Stimulated activated CD8-positive, alpha-beta memory T cell treated with anti-CD3 and anti-CD28 coated beads, Interleukin-15, amount 100 ng/mL, for 4 hours (primary cell): ENCODE measurements around the gene CDH3.

ENCODE experiments used
- DNase-seq, 2 donors: peaks; one replicate each; pipeline ENCODE4 v3.0.0-alpha.2; 2020; ENCODE audit warnings: low read depth in 2 of 2

The CDH3 gene

DNA sequence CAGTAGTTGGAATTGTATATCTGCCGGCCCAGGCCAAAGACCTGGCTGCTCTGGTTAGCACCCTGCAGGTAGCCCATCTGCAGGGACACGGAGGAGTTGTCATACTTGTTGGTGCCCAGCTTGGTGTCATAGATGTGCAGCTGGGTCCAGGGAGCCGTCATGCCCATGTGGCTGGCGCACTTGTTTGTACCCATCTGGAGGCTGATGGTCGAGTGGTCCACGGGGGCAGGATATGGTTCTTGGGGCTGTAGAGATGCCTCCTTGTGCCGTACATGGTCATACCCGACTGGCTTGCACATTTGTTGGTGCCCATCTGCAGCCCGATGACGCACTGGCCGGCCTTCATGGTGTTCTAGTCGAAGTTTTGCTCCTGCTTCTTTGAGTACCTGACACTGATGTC lies 6.0 kb downstream of the CDH3 start:
- DNase-seq, result no peak

DNA sequence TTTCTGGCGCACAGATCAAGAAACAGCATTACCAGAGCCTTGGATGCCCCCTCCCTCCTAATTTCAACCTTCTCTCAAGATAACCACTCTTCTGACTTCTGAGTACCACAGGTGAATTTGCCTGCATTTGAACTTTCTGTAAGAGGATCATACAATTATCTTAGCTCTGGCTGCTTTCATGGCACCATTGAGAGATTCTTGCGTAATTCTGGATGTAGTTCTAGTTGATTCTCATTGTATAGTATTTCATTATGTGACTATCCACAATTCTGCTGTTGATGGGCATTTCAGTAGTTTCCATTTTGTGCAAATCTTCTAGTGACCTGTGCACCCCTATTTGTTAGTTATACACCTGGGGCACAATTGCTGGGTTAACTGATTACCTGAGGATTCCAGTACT lies 7.5 kb downstream of the CDH3 start:
- DNase-seq, result no peak

DNA sequence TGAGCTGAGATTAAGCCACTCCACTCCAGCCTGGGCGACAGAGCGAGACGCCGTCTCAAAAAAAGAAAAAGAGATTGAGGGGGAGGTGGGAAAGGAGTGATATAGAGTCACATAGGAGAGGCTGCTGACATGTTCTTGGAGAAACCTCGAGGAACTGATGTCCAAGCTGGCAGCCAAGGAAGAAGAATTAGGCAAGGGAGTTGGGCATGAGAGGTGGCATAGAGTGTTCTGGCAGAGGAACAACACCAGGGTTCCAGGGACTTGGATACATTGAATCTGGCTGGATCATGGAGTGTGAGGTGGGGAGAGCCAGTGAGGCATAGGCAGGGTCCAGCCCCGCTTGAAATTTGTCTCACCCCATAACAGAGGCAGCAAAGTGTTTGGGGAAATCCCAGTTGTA lies 10.7 kb downstream of the CDH3 start:
- DNase-seq, result no peak

DNA sequence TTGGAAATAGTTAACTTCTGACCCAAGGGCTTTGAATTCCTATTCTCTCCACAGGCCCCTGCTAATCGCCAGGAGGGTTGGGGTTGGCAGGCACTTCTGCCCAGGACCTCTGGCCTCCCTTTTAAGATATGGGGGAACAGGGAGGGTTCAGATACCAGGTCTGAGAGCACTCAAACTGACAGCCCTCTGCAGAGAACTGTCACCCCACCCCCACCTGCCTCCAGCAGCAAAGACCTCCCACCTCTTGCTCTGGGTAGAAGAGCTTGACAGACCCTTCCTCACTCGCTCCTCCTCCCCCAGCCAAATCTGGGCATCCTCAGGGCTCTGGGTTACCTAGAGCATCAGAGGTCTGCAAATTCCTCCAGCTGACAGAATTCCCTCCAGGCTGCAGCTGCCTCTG lies 11.6 kb downstream of the CDH3 start:
- DNase-seq, result no peak

DNA sequence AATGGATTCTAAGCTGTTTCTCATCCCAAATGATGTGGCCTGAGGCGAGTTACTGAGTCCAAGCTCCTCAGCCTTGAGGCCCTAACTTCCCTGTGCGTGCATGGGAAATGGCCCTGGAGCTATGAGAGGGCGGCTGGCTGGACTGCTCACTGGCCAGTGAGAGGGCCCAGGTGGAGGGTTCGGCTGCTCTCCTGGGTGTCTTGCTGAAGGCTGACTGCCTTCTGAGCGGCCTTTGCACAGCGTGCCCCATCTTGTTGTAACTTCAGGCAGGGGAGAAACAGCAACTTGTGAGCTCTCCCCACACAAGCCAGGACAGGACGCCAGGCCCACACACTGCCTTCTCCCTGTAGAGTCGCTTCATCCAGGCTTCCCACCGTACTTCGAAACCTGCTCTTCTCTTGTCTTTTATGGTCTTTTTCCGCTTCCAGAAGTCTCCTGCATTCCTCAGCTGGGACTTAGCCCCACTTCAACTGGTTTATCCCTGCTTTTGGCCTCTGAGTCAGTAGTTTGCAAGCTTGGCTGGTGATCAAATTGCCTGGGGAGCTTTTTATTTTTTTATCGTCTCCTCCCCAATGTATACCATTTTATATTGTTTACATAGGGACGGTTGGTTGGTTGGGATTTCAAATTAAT lies 13.3 kb downstream of the CDH3 start:
- DNase-seq, result no peak

DNA sequence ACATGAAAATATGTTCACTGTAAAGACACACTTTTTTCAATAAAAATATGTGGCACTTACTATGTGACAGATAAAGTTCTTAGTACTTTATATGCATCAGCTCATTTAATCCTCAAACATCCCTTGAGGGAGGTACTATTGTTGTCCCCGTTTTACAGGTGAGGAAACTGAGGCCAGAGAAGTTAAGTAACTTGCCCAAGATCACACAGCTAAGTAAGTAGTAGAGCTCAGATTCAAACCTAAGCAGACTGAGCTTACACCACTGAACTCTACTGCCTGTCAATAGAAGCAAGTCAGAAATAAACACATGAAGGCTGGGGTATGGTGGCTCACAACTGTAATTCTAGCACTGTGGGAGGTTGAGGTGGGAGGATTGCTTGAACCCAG lies 13.9 kb downstream of the CDH3 start:
- no peak for DNase-seq

DNA sequence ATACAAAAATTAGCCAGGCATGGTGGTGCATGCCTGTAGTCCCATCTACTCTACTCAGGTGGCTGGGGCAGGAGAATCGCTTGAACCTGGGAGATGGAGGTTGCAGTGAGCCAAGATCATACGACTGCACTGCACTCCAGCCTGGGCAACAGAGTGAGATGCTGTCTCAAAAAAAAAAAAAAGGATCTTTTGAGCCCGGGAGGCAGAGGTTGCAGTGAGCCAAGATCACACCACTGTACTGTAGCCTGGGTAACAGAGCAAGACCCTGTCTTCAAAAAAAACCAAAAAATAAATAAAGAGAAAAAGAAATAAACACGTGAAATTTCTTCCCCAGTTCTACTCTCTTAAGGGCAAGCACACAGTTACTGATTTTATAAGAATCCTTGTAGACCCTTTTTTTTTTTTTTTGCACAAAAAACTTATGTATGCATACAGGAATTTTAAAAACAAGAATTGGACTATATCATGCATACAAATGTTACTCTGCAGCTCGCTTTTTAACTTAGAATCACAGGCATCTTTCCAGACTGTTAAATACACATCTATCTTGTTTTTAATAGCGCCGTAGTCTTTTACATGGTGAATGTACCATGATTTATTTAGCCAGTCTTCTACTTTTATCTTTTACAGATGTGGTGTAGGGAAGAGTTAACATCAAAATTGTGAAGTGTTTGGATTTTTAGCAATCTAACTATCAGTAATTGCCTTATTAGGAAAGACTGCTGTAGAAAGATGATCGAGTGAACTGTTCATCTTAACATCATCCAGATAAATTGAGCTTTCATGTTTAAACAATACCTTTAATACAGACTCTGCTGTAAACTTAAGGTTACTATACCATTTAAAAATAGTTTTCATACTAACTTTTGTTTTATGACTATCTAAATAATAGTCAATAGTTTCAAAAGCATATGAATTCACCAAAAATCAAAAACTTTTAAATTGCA lies 14.6 kb downstream of the CDH3 start:
- no peak for DNase-seq

DNA sequence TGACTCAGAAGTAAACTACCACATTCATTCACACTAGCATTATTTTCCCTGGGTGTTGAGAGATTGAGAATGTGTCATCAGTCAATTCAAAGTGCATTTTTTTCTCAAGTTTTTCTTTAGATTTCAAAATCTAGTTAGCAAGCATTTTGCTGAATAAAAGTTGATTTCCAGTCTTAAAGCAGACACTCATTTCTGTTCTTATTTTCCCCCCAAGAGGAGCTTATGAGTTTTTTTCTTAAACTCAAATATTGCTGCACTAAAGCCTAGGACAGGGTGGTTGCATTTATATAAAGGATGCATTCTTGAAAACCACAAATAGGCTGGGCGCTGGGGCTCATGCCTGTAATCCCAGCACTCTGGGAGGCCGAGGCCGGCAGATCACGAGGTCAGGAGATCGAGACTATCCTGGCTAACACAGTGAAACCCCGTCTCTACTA lies 15.3 kb downstream of the CDH3 start:
- no peak for DNase-seq

DNA sequence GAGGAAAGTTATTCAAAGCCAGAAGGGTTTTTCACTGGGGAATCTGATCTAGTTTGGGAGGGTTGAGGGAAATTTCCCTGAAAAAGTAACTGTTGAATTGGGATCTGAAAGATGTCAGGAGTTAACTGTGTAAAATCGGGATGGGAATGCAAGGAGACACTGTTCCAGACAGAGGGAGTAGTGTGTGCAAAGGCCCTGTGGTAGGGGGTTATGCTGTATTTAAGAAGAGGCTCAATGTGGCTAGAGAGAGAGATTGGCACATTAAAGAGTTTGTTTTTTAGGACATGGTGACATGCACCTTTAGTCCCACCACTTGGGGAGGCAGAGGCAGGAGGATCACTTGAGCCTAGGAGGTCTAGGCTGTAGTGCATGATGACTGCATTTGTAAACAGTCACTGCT lies 16.9 kb downstream of the CDH3 start:
- no peak for DNase-seq

DNA sequence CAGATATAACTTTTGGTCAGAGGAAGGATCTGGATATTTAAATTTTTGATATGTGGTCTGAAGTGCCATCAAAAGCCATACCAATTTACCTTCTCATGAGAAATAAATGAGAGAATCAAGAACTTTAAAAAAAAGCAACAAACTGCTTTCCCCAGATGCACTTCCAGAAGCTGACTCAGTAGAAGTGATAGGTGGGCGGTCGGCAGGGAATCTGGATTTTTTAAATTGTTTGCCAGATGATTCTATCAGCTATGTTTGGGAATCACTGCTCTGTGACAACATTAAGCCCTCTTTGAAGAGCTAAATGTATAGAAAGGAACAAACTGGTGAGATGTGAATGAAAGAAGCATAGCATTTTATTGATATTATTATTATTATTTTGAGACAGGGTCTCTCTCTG lies 19.2 kb downstream of the CDH3 start:
- no peak for DNase-seq

DNA sequence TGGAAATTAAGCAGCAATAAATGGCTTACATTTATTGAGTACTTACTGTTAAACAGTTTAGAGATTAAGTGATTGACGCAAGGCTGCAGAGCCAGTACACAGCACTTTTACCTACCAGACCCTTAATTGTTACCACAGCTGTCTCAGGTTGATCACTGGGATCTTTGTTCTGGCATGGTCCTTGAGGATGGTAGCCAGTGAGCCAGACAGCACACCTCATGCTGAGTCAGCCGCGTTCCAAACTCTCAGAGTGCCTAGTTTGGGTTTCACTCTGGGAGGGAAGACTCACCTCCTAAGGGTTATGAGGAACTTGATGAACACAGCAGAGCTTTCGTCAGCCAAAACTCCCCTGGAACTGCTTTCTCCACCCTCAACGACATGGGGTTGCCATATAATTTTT lies 20.4 kb downstream of the CDH3 start:
- no peak for DNase-seq

DNA sequence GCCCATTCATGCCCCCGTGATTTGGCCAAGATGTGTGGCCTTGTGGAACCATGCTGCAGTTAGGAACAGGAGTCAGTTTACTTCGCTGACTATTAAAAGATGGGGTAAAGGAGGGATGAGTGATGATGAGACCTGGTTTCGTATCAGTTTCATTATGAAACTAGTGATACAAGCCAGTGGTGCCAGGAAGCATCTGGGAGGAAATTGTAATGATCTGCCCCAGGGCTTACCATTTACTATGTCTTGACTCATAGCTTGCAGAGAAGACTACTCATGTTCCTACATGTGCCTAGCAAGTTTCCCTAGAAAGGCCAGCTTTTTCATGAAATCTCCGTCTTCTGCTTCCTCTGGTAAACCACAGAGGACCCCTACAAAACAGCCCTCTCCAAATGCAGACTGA lies 23.2 kb downstream of the CDH3 start:
- DNase-seq, result no peak

DNA sequence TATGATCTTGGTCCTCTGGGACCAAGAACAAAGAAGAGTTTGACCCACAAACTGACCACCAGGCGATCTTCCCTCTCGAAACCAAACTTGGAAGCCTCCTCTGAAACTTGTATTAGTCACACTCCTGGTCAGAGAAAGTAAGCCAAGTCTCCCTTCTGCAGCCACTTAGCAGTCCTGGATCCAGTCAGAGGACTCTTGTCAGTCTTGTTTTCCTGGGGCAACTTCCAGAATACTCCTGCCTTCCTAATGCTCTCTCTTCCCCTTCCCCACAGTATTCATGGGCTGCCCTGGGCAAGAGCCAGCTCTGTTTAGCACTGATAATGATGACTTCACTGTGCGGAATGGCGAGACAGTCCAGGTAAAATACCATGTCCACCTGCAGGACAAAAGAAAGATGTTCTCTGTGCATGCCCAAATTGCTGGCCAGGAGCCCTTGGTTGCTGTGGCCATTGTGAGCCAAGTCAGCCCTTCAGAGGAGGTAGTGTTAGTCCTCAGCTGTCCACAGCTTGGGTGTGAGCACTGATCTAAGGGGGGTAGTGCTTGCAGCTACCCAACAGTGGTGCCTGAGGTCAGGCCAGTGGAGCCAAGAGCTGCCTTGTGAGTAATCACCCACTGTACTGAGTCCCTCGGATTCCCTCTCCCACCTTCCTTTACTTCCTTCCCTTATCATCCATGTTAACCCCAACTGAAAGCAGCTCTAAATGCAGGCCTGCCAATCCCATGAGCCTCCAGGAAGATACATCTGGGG lies 31.2 kb downstream of the CDH3 start:
- no peak for DNase-seq

DNA sequence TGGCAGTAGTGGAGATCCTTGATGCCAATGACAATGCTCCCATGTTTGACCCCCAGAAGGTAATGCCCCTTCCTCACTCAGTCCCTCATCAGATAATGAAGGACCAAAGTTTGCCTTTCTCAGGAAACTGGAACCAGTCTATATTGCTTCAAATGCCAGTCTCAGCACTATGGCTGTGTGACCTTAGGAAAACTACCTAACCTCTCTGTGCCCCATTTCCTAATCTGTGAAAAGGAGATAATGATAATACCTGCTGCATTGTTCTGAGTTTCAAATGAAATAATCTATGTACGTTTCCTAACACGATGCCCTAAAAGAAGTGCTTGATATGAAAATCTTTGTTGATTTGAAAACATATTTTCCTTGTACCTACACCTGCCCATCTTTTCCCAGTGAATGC lies 35.9 kb downstream of the CDH3 start:
- DNase-seq, result no peak

DNA sequence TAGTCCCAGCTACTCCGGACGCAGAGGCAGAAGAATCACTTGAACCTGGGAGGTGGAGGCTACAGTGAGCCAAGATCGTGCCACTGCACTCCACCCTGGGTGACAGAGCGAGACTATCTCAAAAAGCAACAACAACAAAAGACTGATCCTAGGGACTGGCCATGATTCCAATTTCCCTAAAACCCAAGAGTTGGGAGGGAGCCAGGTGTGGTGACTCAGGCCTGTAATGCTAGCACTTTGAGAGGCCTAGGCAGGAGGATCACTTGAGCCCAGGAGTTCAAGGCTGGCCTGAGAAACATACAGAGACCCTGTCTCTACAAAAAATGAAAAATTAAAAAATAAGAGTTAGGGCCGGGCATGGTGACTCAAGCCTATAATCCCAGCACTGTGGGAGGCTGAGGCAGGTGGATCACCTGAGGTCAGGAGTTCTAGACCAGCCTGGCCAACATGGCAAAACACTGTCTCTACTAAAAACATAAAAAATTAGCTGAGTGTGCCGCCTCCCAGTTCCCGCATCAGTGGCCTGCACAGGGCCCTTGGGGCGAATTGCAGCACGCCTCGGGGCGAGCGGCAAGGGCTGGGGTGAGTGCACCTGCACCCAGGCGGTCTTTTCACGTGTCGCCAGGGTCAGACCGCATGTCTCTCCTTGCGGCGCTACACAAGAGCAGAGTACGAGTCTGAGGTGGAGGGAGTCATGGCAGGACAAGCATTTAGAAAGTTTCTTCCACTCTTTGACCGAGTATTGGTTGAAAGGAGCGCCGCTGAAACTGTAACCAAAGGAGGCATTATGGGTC lies 40.8 kb downstream of the CDH3 start:
- no peak for DNase-seq

DNA sequence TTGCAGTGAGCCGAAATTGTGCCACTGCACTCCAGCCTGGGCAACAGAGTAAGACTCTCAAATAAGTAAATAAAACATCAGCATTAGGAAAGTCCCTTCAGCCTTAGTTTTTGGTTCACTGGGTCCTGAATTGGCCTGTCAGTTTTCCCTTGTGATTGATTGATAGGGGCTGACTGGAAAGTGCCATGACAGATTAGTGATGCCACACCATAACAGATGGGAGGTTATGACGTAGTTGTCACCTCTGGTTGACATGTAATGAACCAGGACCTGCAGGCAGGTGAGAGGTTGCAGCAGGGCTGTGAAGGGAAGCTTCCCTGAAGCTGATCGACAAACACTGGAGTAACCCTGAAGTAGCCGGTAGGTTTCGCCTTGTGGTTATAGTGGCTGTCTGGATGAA lies 41.8 kb downstream of the CDH3 start:
- no peak for DNase-seq

DNA sequence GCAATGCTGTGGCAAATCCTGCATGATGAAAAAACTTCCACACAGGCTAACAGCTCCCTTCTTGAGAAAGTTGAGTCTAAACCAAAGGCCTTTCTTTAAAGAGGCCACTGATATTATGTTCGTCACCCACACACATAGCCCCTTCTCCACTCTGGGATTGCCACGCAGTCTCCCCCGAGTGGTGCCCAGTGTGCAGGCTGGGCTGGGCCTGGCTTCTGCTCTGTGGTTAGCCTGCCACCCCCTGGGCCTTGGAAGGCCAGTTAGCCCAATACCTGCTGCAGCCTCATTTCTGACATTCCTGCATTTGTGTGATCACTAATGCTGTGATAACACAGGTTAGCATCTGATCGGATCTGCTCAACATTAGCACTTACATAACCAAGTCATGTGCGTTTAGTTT lies 44.8 kb downstream of the CDH3 start:
- DNase-seq, result no peak

DNA sequence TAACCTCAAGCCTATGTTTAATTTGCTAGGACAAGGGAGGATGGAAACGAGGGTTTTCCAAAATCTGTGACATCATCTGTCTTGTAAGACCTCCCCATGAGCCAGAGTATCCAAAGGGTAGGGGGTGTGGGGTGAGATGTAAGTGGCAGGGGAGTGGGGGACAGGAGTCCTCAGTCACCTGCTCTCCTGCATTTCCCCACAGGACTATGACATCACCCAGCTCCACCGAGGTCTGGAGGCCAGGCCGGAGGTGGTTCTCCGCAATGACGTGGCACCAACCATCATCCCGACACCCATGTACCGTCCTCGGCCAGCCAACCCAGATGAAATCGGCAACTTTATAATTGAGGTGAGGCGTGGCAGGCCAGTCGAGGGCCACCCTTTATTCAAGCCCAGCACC lies 50.5 kb downstream of the CDH3 start:
- DNase-seq, result no peak

DNA sequence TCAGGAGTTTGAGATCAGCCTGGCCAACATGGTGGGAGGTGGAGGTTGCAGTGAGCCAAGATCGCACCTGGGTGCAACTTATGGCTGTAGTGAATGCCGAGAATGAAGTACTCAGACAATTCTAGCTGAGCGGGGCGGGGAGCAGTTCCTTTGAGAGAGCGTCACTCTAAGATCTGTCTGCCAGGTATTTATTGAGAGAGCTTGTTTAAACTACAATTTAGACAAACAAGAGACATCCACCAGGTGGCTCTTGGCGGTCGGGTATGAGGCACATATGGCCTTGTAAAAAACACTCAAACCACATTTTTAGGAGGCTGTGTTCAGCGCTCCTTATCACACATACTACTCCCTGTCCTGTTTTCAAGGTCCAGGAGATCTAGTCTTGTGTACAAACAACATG lies 51.4 kb downstream of the CDH3 start:
- no peak for DNase-seq

DNA sequence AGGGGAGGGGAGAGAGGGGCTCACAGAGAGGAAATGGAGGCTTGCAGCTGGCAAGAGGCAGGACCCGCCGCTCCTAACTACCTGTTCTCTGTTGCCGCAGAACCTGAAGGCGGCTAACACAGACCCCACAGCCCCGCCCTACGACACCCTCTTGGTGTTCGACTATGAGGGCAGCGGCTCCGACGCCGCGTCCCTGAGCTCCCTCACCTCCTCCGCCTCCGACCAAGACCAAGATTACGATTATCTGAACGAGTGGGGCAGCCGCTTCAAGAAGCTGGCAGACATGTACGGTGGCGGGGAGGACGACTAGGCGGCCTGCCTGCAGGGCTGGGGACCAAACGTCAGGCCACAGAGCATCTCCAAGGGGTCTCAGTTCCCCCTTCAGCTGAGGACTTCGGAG lies 53.0 kb downstream of the CDH3 start:
- no peak for DNase-seq

DNA sequence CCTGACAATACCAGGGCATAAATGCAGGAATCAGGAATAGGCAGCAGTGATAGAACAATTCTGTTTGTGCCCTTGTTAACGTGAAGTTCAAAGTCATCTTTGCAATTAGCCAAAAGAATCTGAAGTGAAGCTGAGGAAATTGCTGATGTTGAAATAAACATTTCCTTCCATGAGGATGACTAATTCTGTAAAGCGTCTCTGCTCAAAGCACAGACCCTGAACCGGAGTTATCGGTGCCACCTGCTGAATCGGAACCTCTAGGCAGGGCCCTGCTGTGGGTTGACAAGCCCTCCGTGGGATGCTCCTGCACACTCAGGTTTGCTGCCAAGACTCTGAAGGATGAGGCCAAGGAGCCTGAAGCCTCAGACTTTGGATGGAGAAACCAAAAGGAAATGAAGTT lies 55.0 kb downstream of the CDH3 start:
- no peak for DNase-seq

DNA sequence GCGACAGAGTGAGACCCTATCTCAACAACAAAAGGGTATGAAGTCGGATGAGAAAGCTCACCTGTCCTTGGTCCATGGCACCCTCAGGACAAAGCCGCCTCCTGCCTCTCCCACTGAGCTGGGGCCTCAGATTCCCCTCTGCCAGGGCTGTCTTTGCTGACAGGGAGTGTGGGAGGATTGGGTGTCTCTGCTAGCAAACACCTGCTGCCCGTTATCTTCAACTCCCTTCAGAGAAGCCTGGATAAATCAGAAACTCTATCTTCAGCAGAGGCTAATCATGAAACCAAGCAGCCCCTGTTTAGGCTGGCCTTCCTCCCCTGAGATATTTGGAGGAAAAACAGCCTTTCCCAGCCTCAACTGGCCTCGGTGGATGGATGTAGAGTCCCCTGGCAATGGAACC lies 55.7 kb downstream of the CDH3 start:
- no peak for DNase-seq
